Brain microvascular endothelial cell (primary cell): Measurements from ENCODE around the gene ZFYVE27.

Source experiments
- DNase-seq: peaks from one replicate; pipeline ENCODE4 v3.0.0-alpha.2; 2020
- H3K27ac ChIP-seq: fragments of 250-450 bp; sonication (Bioruptor Pico); 2 replicates; pipeline ENCODE4 v1.5.1; 2020; ENCODE audit warnings: mild to moderate bottlenecking, moderate library complexity
- H3K27me3 ChIP-seq: fragments of 250-450 bp; sonication (Bioruptor Pico); replicated peaks from 2 replicates; pipeline ENCODE4 v1.5.1; 2020; ENCODE audit warnings: mild to moderate bottlenecking
- H3K36me3 ChIP-seq: fragments of 250-450 bp; sonication (Bioruptor Pico); replicated peaks from 2 replicates; pipeline ENCODE4 v1.5.1; 2020; ENCODE audit warnings: mild to moderate bottlenecking
- H3K4me3 ChIP-seq: 2 replicates; pipeline ENCODE4 v1.5.1; 2011; ENCODE audit warnings: low read depth, mild to moderate bottlenecking, control low read depth, low read length, moderate library complexity
- CTCF ChIP-seq: IDR thresholded peaks from 2 replicates; pipeline ENCODE4 v1.5.1; 2011; ENCODE audit warnings: low read depth, mild to moderate bottlenecking, moderate library complexity, low read length, control low read depth, inconsistent platforms; ENCODE audit errors: missing control alignments
- in situ Hi-C: cut with HindIII; loops from 2 replicates; pipeline ENCODE4 v1.10.0; 2017; ENCODE audit warnings: low sequenced_read_pairs, low pct_ligation_motif_present

The ZFYVE27 gene

DNA sequence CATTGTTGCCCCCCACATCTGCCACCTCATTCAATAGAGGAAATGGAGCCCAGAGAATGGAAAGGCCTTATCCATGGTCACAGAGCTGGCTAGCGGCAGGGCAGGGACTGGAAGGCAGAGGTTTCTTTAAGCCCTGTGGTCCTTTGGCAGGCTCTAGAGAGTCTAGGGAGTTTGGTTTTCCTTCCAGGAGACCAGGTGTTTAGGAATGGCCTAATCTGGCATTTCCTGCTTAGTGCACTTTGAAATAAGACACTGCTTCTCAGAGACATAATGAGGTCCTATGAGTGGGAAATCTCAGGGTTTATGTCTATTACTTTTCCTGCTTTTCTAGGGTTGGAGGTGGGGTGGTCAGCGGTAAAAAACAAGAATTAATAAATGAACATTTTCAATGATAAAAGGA, 17.3 kb upstream of the ZFYVE27 start:
- H3K36me3 ChIP-seq = peaks cover 26% of the 10 kb centered on the region
- in situ Hi-C loops = no loop called here
- no peak for DNase-seq
- no peak for TF ChIP-seq CTCF
- H3K27ac ChIP-seq = no peak overlapping the region
- H3K27me3 ChIP-seq = no peaks in the 10 kb centered on the region
- H3K4me3 ChIP-seq = no peak overlapping the region

DNA sequence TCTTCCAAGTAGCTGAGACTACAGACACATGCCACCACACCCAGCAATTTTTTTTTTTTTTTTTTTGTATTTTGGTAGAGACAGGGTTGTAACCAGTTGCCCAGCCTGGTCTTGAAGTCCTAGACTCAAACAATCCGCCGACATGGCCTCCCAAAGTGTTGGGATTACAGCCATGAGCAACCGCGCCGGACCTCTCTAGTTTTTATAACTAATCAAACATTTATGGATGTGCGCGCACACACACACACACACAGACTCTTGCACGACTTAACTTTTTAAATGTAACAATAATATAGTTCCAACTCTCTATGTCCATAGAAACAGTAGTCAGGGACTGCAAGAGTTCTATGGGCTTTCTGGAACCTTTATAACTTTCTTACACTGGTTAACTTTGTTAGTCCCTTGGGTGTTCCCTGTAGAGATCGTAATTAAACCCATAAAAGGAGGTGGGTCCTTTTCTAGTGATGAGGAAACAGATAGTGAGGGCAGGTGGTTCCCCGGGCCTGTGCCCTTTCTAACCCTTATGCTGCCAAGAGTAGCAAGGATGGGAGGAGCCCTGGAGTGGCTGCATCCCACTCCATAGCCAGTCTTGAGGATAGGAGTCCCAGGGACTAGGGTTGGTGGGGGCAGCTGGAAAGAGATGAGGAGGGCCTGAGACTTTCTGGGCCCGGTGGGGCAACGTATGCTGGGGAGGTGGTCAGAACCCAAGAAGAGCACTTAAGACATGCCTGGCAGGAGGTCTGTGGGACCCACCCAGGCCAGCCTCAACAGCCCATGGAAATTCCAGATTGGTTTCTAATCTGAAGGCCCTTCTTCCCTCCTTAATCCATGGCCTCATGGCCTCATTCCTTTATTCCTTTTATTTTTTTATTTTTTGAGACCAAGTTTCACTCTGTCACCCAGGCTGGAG, 14.8 kb upstream of the ZFYVE27 start:
- H3K27ac ChIP-seq = no peak overlapping the region
- H3K27me3 ChIP-seq = no peaks in the 10 kb centered on the region
- H3K36me3 ChIP-seq = peaks cover 25% of the 10 kb centered on the region
- no peak for TF ChIP-seq CTCF
- in situ Hi-C loops = no loop called here
- no peak overlapping the region for H3K4me3 ChIP-seq
- DNase-seq = no peak

- Histone ChIP-seq H3K27ac (no peak overlapping the region), H3K36me3 (peaks cover 16% of the 10 kb centered on the region), H3K4me3 (no peak overlapping the region), H3K27me3 (no peaks in the 10 kb centered on the region)
- DNase-seq = no peak
- in situ Hi-C loops = no loop called here
- TF ChIP-seq CTCF = no peak
Observed at GRCh38 chr10:97723001-97723400, 13.9 kb upstream of the ZFYVE27 start.

- no peak overlapping the region for H3K4me3 ChIP-seq
- DNase-seq = no peak
- no peaks in the 10 kb centered on the region for H3K27me3 ChIP-seq
- in situ Hi-C loops = no loop called here
- no peak for TF ChIP-seq CTCF
- peaks cover 3% of the 10 kb centered on the region for H3K36me3 ChIP-seq
- H3K27ac ChIP-seq = no peak overlapping the region
Observed at GRCh38 chr10:97724341-97724941, 12.5 kb upstream of the ZFYVE27 start.

DNA sequence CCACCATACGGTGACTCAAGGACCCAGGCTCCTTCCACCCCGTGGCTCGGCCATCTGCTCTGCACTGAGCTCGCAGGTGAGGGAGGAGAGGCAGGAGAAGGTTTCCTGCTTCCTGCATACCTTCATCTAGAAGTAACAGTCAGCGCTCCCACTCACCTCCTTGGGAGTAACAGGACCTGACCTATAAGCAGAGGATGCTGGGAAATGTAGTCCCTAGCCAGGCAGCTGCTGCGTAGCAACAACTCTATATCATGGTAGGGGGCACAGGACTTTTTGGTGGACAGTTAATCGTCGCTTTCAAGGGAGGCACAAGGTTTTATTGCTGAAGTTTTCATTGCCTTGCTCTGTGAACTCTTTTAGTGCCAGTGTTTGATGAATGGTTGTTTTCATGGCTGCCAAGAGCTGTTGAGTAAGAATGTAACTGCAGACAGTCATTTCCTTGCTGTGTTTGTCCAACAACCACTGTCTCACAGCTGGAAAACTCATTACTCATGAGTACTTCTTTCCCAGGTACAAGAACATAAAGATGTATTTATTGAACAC, 10.2 kb upstream of the ZFYVE27 start:
- TF ChIP-seq CTCF = no peak
- in situ Hi-C loops = no loop called here
- Histone ChIP-seq H3K27me3 (no peaks in the 10 kb centered on the region), H3K4me3 (peak overlapping the region; percentile 50), H3K36me3 (no peaks in the 10 kb centered on the region), H3K27ac (peak overlapping the region; percentile 4)
- peak; percentile 55 for DNase-seq
